HG03060 (cell line): ENCODE measurements around the gene SCN2A.

Source experiments
- ATAC-seq: cut with Tn5 transposase; IDR thresholded peaks from one replicate; pipeline ENCODE4 v1.9.1; 2021; ENCODE audit warnings: low read depth, moderate number of reproducible peaks; ENCODE audit not compliant: unreplicated experiment

The SCN2A gene

GRCh38 chr2:165239230-165239629, at the start of gene SCN2A:
TSS of gene SCN2A (plus strand) at chr2:165239414. CDS start at chr2:165295824, 56,410 bp downstream.
- ATAC-seq: peak; percentile 52

DNA sequence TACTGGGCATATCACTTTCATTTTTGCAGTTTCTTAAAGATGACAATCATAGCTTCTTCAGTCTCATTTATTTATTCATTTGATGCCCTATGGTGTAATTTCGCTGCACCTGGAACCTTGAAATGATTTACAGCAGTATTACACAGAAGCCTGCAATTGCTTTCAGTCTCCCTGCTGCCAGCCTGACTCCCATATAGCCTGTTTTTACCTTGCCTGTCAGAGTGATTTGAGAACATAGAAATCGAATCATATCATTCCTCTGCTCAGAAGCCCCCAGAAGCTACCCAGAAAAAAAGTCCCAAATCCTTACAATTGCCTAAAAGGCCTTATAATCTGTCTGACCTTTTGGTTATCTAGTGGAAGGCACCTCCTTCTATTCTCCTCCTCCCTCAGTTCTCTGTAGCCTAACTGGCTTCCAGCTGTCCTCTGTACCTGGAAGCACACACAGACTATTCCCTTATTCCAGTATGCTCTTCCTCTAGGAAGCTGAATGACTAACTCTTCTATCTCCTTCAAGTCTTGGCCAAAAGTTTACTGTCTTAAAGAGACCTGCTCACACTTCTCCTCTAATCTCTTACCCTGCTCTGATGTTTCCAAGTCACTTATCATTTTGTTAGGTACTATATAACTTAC, 48.0 kb upstream of the SCN2A start:
- ATAC-seq: no peak

DNA sequence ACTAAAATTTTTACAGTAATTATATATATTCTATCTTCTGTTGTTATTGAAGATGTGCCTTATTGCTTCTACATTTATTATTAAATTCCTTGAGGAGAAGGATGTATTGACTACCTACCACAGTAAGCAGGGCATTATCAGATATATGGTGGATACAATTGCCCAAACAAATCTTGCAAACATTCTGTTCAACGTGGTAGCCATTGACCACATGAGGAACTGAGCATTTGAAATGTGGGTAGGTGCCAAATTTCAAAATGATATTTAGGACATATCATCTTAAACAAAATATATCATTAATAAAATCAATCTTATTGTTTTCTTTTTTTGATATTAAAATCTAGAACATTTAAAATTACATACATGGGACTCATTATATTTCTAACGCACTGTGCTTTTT, 46.5 kb upstream of the SCN2A start:
- ATAC-seq: peak; percentile 24

- peak; percentile 98 for ATAC-seq
These were observed 45.9 kb upstream of the SCN2A start for GRCh38 chr2:165193178-165193777.

DNA sequence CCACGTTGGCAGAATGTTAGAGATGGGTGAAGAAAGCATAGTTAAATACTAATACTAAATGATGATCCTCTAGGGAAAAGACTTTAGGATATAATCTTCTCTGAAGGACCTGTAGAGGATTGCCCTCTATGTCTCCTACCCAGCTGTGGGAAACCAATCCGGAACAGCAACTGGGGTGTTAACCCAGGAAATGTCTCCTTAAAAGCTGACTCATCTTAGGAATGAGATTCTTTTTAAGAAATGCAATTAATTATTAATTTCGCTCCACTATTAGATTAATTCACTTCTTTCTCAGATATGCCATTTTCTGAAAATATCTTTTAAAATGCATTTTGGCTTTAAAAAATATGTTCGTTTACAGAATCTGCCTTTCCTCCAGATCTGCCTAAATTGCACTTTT, 42.8 kb upstream of the SCN2A start:
- ATAC-seq: no peak

- no peak for ATAC-seq
These were observed 41.9 kb upstream of the SCN2A start for GRCh38 chr2:165197346-165197745.

- no peak for ATAC-seq
These were observed 41.0 kb upstream of the SCN2A start for GRCh38 chr2:165198181-165198580.

- ATAC-seq: no peak
These were observed 37.0 kb upstream of the SCN2A start for GRCh38 chr2:165202239-165202638.

- ATAC-seq: no peak
These were observed 35.3 kb upstream of the SCN2A start, which contains the start of gene SCN3A for GRCh38 chr2:165203689-165204559. TSS of gene SCN3A (minus strand) at chr2:165204050. CDS start at chr2:165176394, 27,656 bp downstream.

- ATAC-seq: no peak
These were observed 33.3 kb upstream of the SCN2A start for GRCh38 chr2:165205865-165206264.

- no peak for ATAC-seq
These were observed 31.1 kb upstream of the SCN2A start for GRCh38 chr2:165208094-165208493.

- ATAC-seq: no peak
These were observed 25.1 kb upstream of the SCN2A start for GRCh38 chr2:165214093-165214492.

DNA sequence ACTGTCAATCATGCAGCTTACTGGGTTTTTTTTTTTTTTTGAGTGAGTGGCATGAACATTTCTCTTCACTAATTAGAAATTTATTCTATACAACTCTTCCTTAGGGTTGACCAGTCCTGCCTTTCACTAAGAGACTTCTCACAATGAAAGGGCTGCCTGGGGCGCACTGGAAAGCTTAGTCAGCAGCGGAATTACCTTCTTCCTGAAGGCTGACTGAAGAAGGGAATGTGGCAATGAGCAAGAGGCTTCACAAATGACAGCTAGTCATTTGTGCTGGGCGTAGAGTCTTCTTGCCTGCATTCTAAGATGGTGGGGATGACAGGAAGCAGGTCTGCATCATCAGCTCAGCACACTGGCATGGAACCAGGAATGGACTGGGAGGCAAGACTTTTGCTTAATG, 19.7 kb upstream of the SCN2A start:
- ATAC-seq: no peak

DNA sequence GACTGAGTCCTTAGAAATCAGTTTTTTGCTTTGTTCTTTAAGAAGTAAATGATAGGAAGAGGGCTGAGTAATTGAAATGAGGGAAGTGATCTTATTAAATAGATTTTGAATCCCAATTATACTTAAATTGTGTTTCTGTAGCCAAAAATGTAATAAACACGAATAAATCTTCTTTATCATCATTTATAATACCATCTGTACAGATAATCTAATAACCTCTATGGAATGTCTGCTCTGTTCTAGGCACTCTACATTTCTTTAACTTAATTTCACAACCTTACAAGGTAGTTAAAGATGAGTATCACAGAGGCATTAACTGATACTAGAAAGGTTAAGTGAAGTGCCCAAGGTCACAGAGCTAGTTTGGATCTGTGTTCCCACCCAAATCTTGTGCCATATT, 14.3 kb upstream of the SCN2A start:
- no peak for ATAC-seq

DNA sequence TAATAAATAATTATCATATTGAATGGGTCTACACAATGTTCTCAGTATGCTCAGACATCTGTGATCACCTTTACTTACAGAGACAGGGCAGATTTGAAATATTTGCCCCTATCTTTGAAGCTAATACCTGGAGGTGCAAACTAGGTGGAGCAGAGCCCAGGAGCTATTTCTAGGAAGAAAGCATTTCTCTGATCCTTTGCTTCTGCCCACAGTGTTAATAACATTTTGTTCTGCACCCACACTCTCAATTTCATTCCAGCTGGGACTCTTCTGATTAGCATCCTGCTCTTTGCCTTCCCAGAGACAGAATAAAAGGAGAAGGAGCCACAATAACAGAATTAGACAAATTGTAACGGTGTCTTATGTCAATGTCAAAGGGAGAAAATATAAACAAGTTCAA, 11.6 kb upstream of the SCN2A start:
- no peak for ATAC-seq

DNA sequence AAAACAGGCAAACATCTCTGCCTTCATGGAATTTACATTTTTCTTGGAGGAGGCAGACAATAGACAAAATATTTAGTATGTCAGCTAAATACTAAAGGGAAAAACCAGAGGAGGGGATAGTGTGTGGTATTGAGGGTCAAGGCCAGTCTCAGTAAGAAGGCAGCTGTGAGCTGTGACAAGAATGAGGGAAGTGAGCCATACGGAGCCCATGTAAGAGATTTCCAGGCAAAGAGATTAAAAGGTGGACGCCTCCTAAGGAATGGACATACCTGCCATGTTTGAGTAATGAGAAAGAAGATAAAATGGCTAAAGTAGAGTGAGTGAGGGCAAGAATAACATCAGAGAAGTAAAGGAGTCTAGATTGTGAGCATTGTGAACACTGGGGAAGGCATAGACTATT, 2.2 kb upstream of the SCN2A start:
- no peak for ATAC-seq

DNA sequence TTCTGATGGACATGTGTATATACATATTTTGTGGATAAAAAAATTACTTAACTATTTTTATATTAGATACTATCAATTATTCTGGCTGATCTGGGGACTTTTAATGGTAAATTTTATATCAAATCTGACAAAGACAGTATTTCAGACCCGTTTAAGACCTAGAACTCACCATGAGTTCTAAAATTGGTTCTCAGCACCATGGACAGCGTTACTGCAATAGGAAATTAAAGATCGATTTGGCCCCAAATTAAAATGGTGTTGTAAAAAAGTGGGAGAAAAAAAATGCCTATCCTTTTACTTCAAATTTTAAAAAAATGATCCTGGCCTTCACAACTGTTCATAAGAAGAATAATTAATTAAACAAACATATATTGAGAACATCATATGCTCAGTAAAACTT, 919 bp upstream of the SCN2A start:
- ATAC-seq: no peak

DNA sequence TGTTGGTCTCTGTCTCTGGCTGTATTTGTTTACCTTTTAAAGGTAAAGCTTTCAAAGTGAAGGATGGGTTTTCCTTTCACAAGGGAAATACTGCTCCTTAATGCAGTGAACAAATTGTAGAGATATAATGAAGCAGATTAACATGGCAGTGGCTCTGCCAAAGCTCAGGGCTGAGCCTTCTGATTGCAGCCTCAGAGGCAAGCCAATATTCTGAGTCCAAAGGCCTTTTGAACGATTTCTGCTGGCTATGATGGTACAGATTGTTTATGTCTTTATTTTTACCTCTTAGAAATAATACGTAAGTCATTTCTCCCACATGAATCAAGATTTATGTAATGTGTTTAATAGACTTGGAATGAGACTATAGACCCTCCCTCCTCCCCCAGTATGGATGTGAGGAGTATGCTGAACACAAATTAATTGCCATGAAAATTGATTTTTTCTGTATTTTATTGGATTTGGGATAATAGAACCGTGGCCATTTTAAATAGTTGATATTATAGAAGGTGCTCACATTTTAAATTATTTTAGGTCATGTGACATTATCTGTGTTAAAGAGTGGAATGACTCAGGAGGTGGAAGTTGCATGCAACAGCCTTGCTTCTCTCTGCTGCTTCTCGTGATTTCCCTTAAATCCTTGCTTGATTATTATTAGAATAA, 772 bp downstream of the SCN2A start:
- no peak for ATAC-seq

DNA sequence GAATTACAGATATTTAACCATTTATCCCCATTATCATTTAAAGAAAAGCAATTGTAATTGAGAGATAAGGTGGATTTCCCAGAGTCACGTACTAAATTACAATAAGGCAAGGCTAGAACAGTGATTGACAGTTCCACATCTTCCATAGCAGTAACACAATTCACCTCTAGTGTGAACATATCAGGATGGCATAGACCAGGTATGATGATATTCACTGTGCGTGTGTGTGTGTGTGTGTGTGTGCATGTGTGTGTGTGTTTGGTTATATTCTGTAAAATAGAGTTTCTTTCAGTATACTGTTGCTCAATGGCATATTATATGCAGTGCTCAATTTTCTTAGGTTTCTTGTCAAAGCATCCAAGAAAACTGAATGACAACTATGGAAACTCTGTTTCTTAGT, 1.7 kb downstream of the SCN2A start:
- no peak for ATAC-seq

GRCh38 chr2:165245081-165245793, 6.0 kb downstream of the SCN2A start:
- ATAC-seq: no peak
